ENCODE data around the gene THSD7A. TPM values are rescaled to one million over a fixed set of nuclear protein-coding genes. Genes with fewer than 3 reads are reported as not detected.

THSD7A gene
- total and polyA plus RNA-seq, 2 donors: 0.50 to 1.5 TPM

- 73% methylated on average over 2 of the region's 2 CpGs for WGBS
- DNase-seq (ENCODE audit: low read depth in 6 of 9, low spot score in 9 of 9): no peak
- Histone ChIP-seq H3K27me3 (ENCODE audit: control insufficient read depth in 2 of 2, insufficient read depth in 1 of 2, low read length in 1 of 2) (no peaks in the 10 kb centered on the region), H3K27ac (ENCODE audit: low read depth in 1 of 2, low read length in 1 of 2) (no peak overlapping the region), H3K4me3 (ENCODE audit: low read length in 2 of 2) (no peak overlapping the region), H3K9me3 (ENCODE audit: control insufficient read depth in 2 of 2, insufficient read depth in 1 of 2, low read length in 1 of 2) (no peaks in the 10 kb centered on the region), H3K36me3 (ENCODE audit: control insufficient read depth in 2 of 2, insufficient read depth in 2 of 2, low read length in 1 of 2) (no peaks in the 10 kb centered on the region), H3K4me1 (ENCODE audit: control insufficient read depth in 2 of 2, insufficient read depth in 2 of 2, low read length in 2 of 2) (no peaks in the 10 kb centered on the region)
Observed at GRCh38 chr7:11650030-11650429, 182.0 kb downstream of the THSD7A start.

GRCh38 chr7:11648980-11649379 lies 183.0 kb downstream of the THSD7A start:
- no peaks in the 10 kb centered on the region for H3K4me1 ChIP-seq (ENCODE audit: control insufficient read depth in 2 of 2, insufficient read depth in 2 of 2, low read length in 2 of 2)
- DNase-seq (ENCODE audit: low read depth in 6 of 9, low spot score in 9 of 9): peak in 1 of 9 donors; percentile 3
- H3K4me3 ChIP-seq (ENCODE audit: low read length in 2 of 2): no peak overlapping the region
- no peaks in the 10 kb centered on the region for H3K27me3 ChIP-seq (ENCODE audit: control insufficient read depth in 2 of 2, insufficient read depth in 1 of 2, low read length in 1 of 2)
- no peaks in the 10 kb centered on the region for H3K36me3 ChIP-seq (ENCODE audit: control insufficient read depth in 2 of 2, insufficient read depth in 2 of 2, low read length in 1 of 2)
- no peaks in the 10 kb centered on the region for H3K9me3 ChIP-seq (ENCODE audit: control insufficient read depth in 2 of 2, insufficient read depth in 1 of 2, low read length in 1 of 2)
- H3K27ac ChIP-seq (ENCODE audit: low read depth in 1 of 2, low read length in 1 of 2): no peak overlapping the region

GRCh38 chr7:11648101-11648500 lies 183.9 kb downstream of the THSD7A start:
- H3K27ac ChIP-seq (ENCODE audit: low read depth in 1 of 2, low read length in 1 of 2): no peak overlapping the region
- no peaks in the 10 kb centered on the region for H3K36me3 ChIP-seq (ENCODE audit: control insufficient read depth in 2 of 2, insufficient read depth in 2 of 2, low read length in 1 of 2)
- H3K4me3 ChIP-seq (ENCODE audit: low read length in 2 of 2): no peak overlapping the region
- H3K4me1 ChIP-seq (ENCODE audit: control insufficient read depth in 2 of 2, insufficient read depth in 2 of 2, low read length in 2 of 2): no peaks in the 10 kb centered on the region
- no peaks in the 10 kb centered on the region for H3K27me3 ChIP-seq (ENCODE audit: control insufficient read depth in 2 of 2, insufficient read depth in 1 of 2, low read length in 1 of 2)
- DNase-seq (ENCODE audit: low read depth in 6 of 9, low spot score in 9 of 9): no peak
- WGBS: 90% methylated on average over 3 of the region's 3 CpGs
- H3K9me3 ChIP-seq (ENCODE audit: control insufficient read depth in 2 of 2, insufficient read depth in 1 of 2, low read length in 1 of 2): no peaks in the 10 kb centered on the region

- Histone ChIP-seq H3K4me1 (ENCODE audit: control insufficient read depth in 2 of 2, insufficient read depth in 2 of 2, low read length in 2 of 2) (no peaks in the 10 kb centered on the region), H3K27me3 (ENCODE audit: control insufficient read depth in 2 of 2, insufficient read depth in 1 of 2, low read length in 1 of 2) (no peaks in the 10 kb centered on the region), H3K27ac (ENCODE audit: low read depth in 1 of 2, low read length in 1 of 2) (no peak overlapping the region), H3K36me3 (ENCODE audit: control insufficient read depth in 2 of 2, insufficient read depth in 2 of 2, low read length in 1 of 2) (no peaks in the 10 kb centered on the region), H3K4me3 (ENCODE audit: low read length in 2 of 2) (no peak overlapping the region), H3K9me3 (ENCODE audit: control insufficient read depth in 2 of 2, insufficient read depth in 1 of 2, low read length in 1 of 2) (no peaks in the 10 kb centered on the region)
- 94% methylated on average over 2 of the region's 2 CpGs for WGBS
- DNase-seq (ENCODE audit: low read depth in 6 of 9, low spot score in 9 of 9): no peak
Observed at GRCh38 chr7:11642841-11643240, 189.2 kb downstream of the THSD7A start.

GRCh38 chr7:11642276-11642675 lies 189.7 kb downstream of the THSD7A start:
- no peaks in the 10 kb centered on the region for H3K9me3 ChIP-seq (ENCODE audit: control insufficient read depth in 2 of 2, insufficient read depth in 1 of 2, low read length in 1 of 2)
- no peaks in the 10 kb centered on the region for H3K27me3 ChIP-seq (ENCODE audit: control insufficient read depth in 2 of 2, insufficient read depth in 1 of 2, low read length in 1 of 2)
- no peak overlapping the region for H3K27ac ChIP-seq (ENCODE audit: low read depth in 1 of 2, low read length in 1 of 2)
- H3K4me3 ChIP-seq (ENCODE audit: low read length in 2 of 2): no peak overlapping the region
- H3K4me1 ChIP-seq (ENCODE audit: control insufficient read depth in 2 of 2, insufficient read depth in 2 of 2, low read length in 2 of 2): no peaks in the 10 kb centered on the region
- no peak for DNase-seq (ENCODE audit: low read depth in 6 of 9, low spot score in 9 of 9)
- no peaks in the 10 kb centered on the region for H3K36me3 ChIP-seq (ENCODE audit: control insufficient read depth in 2 of 2, insufficient read depth in 2 of 2, low read length in 1 of 2)

- WGBS: 71% methylated on average over 4 of the region's 4 CpGs
- Histone ChIP-seq H3K27ac (ENCODE audit: low read depth in 1 of 2, low read length in 1 of 2) (no peak overlapping the region), H3K9me3 (ENCODE audit: control insufficient read depth in 2 of 2, insufficient read depth in 1 of 2, low read length in 1 of 2) (no peaks in the 10 kb centered on the region), H3K36me3 (ENCODE audit: control insufficient read depth in 2 of 2, insufficient read depth in 2 of 2, low read length in 1 of 2) (no peaks in the 10 kb centered on the region), H3K4me3 (ENCODE audit: low read length in 2 of 2) (no peak overlapping the region), H3K27me3 (ENCODE audit: control insufficient read depth in 2 of 2, insufficient read depth in 1 of 2, low read length in 1 of 2) (no peaks in the 10 kb centered on the region), H3K4me1 (ENCODE audit: control insufficient read depth in 2 of 2, insufficient read depth in 2 of 2, low read length in 2 of 2) (no peaks in the 10 kb centered on the region)
- DNase-seq (ENCODE audit: low read depth in 6 of 9, low spot score in 9 of 9): no peak
Observed at GRCh38 chr7:11638011-11638774, 193.8 kb downstream of the THSD7A start.

GRCh38 chr7:11636274-11636673 lies 195.7 kb downstream of the THSD7A start:
- no peak for DNase-seq (ENCODE audit: low read depth in 6 of 9, low spot score in 9 of 9)
- Histone ChIP-seq H3K4me3 (ENCODE audit: low read length in 2 of 2) (no peak overlapping the region), H3K27ac (ENCODE audit: low read depth in 1 of 2, low read length in 1 of 2) (no peak overlapping the region), H3K27me3 (ENCODE audit: control insufficient read depth in 2 of 2, insufficient read depth in 1 of 2, low read length in 1 of 2) (no peaks in the 10 kb centered on the region), H3K4me1 (ENCODE audit: control insufficient read depth in 2 of 2, insufficient read depth in 2 of 2, low read length in 2 of 2) (no peaks in the 10 kb centered on the region), H3K9me3 (ENCODE audit: control insufficient read depth in 2 of 2, insufficient read depth in 1 of 2, low read length in 1 of 2) (no peaks in the 10 kb centered on the region), H3K36me3 (ENCODE audit: control insufficient read depth in 2 of 2, insufficient read depth in 2 of 2, low read length in 1 of 2) (no peaks in the 10 kb centered on the region)
- 98% methylated on average over 19 of the region's 19 CpGs for WGBS

GRCh38 chr7:11633310-11633709 lies 198.7 kb downstream of the THSD7A start:
- Histone ChIP-seq H3K27ac (ENCODE audit: low read depth in 1 of 2, low read length in 1 of 2) (no peak overlapping the region), H3K27me3 (ENCODE audit: control insufficient read depth in 2 of 2, insufficient read depth in 1 of 2, low read length in 1 of 2) (no peaks in the 10 kb centered on the region), H3K9me3 (ENCODE audit: control insufficient read depth in 2 of 2, insufficient read depth in 1 of 2, low read length in 1 of 2) (no peaks in the 10 kb centered on the region), H3K4me1 (ENCODE audit: control insufficient read depth in 2 of 2, insufficient read depth in 2 of 2, low read length in 2 of 2) (no peaks in the 10 kb centered on the region), H3K36me3 (ENCODE audit: control insufficient read depth in 2 of 2, insufficient read depth in 2 of 2, low read length in 1 of 2) (no peaks in the 10 kb centered on the region), H3K4me3 (ENCODE audit: low read length in 2 of 2) (no peak overlapping the region)
- 89% methylated on average over 1 of the region's 1 CpG for WGBS
- DNase-seq (ENCODE audit: low read depth in 6 of 9, low spot score in 9 of 9): no peak

- H3K27me3 ChIP-seq (ENCODE audit: control insufficient read depth in 2 of 2, insufficient read depth in 1 of 2, low read length in 1 of 2): no peaks in the 10 kb centered on the region
- no peak for DNase-seq (ENCODE audit: low read depth in 6 of 9, low spot score in 9 of 9)
- H3K27ac ChIP-seq (ENCODE audit: low read depth in 1 of 2, low read length in 1 of 2): no peak overlapping the region
- H3K36me3 ChIP-seq (ENCODE audit: control insufficient read depth in 2 of 2, insufficient read depth in 2 of 2, low read length in 1 of 2): no peaks in the 10 kb centered on the region
- 94% methylated on average over 2 of the region's 2 CpGs for WGBS
- no peak overlapping the region for H3K4me3 ChIP-seq (ENCODE audit: low read length in 2 of 2)
- no peaks in the 10 kb centered on the region for H3K9me3 ChIP-seq (ENCODE audit: control insufficient read depth in 2 of 2, insufficient read depth in 1 of 2, low read length in 1 of 2)
- no peaks in the 10 kb centered on the region for H3K4me1 ChIP-seq (ENCODE audit: control insufficient read depth in 2 of 2, insufficient read depth in 2 of 2, low read length in 2 of 2)
Observed at GRCh38 chr7:11630355-11630754, 201.6 kb downstream of the THSD7A start.
